Breast epithelium (tissue), 3 donors: ENCODE measurements around the gene RCOR3.

Experiments
- CTCF ChIP-seq, 3 donors: fragments of 450-650 bp; IDR thresholded peaks; one replicate each; pipeline ENCODE4 v1.5.1; 2016 to 2017; ENCODE audit warnings: antibody characterized with exemption in 3 of 3, mild to moderate bottlenecking in 3 of 3, moderate library complexity in 3 of 3
- POLR2A ChIP-seq: fragments of 450-650 bp; IDR thresholded peaks from one replicate; pipeline ENCODE4 v1.6.1; 2016; ENCODE audit warnings: antibody characterized with exemption, mild to moderate bottlenecking, moderate library complexity

- TF ChIP-seq CTCF (IDR thresholded peaks at IDR 0.05) (no peak), POLR2A (no peak)
Measured at GRCh38 chr1:211241071-211241470, 18.1 kb upstream of the RCOR3 start.
